Measurements from ENCODE around the gene ZNF14.
"Not testable (repeated sequence)": the region's sequence is repeated elsewhere in the genome, so short reads cannot be mapped to it uniquely, and the experiment has no call there.

Gene ZNF14

GRCh38 chr19:19746286-19747213, 13.6 kb upstream of the ZNF14 start:
- DNase-seq (ENCODE audit: low read depth) = no peak

GRCh38 chr19:19745496-19746285, 12.8 kb upstream of the ZNF14 start:
- no peak for DNase-seq (ENCODE audit: low read depth)

- DNase-seq (ENCODE audit: low read depth) = no peak
Observed at GRCh38 chr19:19744641-19745040, 11.7 kb upstream of the ZNF14 start.

- DNase-seq (ENCODE audit: low read depth) = not testable (repeated sequence)
Observed at GRCh38 chr19:19743921-19744320, 11.0 kb upstream of the ZNF14 start.

- no peak for DNase-seq (ENCODE audit: low read depth)
Observed at GRCh38 chr19:19743176-19743575, 10.3 kb upstream of the ZNF14 start.

- no peak for DNase-seq (ENCODE audit: low read depth)
Observed at GRCh38 chr19:19742773-19743172, 9.9 kb upstream of the ZNF14 start.

- no peak for DNase-seq (ENCODE audit: low read depth)
Observed at GRCh38 chr19:19741184-19741583, 8.3 kb upstream of the ZNF14 start.

GRCh38 chr19:19740755-19741154, 7.8 kb upstream of the ZNF14 start:
- DNase-seq (ENCODE audit: low read depth) = no peak

GRCh38 chr19:19738564-19738963, 5.7 kb upstream of the ZNF14 start:
- DNase-seq (ENCODE audit: low read depth) = no peak

- DNase-seq (ENCODE audit: low read depth) = no peak
Observed at GRCh38 chr19:19737559-19738332, 4.8 kb upstream of the ZNF14 start.

GRCh38 chr19:19721896-19722295, 11.0 kb downstream of the ZNF14 start:
- DNase-seq (ENCODE audit: low read depth) = no peak

GRCh38 chr19:19719798-19720197, 13.1 kb downstream of the ZNF14 start:
- no peak for DNase-seq (ENCODE audit: low read depth)

- no peak for DNase-seq (ENCODE audit: low read depth)
Observed at GRCh38 chr19:19711934-19712828, 20.7 kb downstream of the ZNF14 start.

- DNase-seq (ENCODE audit: low read depth) = no peak
Observed at GRCh38 chr19:19711306-19711933, 21.5 kb downstream of the ZNF14 start.

GRCh38 chr19:19710506-19710905, 22.4 kb downstream of the ZNF14 start:
- no peak for DNase-seq (ENCODE audit: low read depth)

GRCh38 chr19:19704836-19705235, 28.1 kb downstream of the ZNF14 start:
- no peak for DNase-seq (ENCODE audit: low read depth)

- DNase-seq (ENCODE audit: low read depth) = not testable (repeated sequence)
Observed at GRCh38 chr19:19700493-19700892, 32.4 kb downstream of the ZNF14 start.

- no peak for DNase-seq (ENCODE audit: low read depth)
Observed at GRCh38 chr19:19697589-19697988, 35.3 kb downstream of the ZNF14 start.

- no peak for DNase-seq (ENCODE audit: low read depth)
Observed at GRCh38 chr19:19696386-19696785, 36.5 kb downstream of the ZNF14 start.

- DNase-seq (ENCODE audit: low read depth) = no peak
Observed at GRCh38 chr19:19691683-19692082, 41.2 kb downstream of the ZNF14 start.

- DNase-seq (ENCODE audit: low read depth) = not testable (repeated sequence)
Observed at GRCh38 chr19:19689023-19689422, 43.9 kb downstream of the ZNF14 start.

Data from stimulated activated CD8-positive, alpha-beta memory T cell treated with anti-CD3 and anti-CD28 coated beads, Interleukin-15, amount 100 ng/mL, for 1 hour (primary cell).